GM21576 (cell line): ENCODE measurements around the gene TBC1D4.
A peak's percentile ranks its signal among the peaks of the same experiment; 100 is the strongest.
"Not testable (repeated sequence)": the region's sequence is repeated elsewhere in the genome, so short reads cannot be mapped to it uniquely, and the experiment has no call there.

Source experiments
- ATAC-seq: cut with Tn5 transposase; IDR thresholded peaks from one replicate; pipeline ENCODE4 v1.9.1; 2021; ENCODE audit warnings: mild to moderate bottlenecking, moderate library complexity; ENCODE audit not compliant: unreplicated experiment

TBC1D4 gene

DNA sequence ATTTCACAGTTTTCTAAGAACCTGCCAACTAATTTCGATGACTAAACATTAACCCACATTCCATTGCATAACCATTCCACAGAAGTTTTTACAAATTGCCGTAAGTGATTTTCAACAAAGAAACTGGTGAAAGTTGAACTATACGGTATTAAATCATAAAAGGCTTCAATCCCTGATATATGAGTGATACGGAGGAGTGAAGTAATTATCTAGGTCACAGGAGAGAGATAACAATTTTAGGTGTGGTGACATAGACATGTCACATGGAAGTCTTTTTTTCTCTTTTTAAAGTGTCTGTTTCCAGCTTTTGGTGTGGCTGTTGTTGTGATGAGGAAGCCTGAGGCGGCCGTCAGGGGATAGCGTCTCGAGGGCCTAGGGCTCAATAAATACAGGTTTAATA is 29.4 kb downstream of the TBC1D4 start:
- no peak for ATAC-seq

DNA sequence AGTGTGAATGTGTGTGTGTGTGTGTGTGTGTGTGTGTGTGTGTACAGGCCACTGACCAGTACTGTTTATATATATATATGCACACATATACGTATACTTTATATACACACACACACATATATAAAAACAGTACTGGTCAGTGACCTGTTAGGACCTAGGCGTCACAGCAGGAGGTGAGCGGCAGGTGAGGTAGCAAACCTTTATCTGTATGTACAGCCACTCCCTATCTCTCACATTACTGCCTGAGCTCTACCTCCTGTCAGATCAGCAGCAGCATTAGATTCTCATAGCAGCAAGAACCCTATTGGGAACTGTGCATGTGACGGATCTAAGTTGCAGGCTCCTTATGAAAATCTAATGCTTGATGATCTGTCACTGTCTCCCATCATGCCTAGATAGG is 34.5 kb downstream of the TBC1D4 start:
- no peak for ATAC-seq

DNA sequence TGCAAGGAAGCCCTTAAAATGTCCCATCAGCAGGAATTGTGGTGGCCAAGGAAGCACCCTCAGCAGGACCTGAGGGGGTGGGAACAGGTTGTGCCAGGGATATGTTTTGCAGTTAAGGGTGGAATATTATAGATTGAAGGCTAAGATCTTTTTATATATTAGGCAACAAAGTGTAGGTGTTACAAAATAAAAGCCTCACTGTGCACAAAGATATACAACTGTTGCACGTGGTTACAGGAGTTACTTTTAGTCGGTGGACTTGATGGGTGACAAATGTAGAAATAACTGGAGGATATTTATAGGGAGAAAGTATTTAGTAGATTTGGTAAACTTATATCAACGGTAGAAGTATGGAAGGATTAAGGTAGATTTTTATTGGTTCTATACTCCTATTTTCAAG is 35.1 kb downstream of the TBC1D4 start:
- no peak for ATAC-seq

DNA sequence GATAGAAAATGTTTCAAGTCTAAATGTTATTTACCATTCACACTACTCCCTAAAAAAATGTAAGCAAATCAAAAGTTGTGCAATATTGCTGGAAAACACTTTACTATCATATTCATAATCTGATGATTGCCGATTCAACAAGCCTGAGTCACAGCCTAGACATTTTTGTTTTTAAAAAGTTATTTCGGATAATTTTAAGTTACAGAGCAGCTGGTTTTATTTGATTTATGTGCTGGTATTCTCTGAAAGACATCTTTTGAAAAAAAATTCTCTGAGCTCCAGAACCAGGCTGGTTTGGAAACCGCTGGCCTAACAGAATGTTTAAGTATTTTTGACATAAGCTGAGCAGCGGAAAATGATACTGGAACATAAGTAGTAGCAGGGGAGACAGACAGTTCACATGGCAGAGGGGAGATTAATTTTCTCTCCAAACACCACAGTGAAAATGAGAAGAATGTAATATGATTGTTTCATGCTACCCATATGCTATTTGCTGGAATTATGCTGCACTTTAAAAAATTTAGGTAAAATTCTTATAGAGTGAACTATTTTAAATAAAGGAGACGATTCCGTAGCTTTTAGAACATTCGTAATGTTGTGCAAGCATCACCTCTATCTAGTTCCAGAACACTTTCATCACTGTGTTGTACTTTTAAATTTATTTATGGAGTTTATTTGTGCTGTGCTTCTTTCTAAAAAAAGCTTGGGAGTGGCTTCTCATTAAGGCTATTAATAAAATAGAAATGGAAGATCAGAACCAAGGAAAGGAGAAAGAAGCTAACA is 36.1 kb downstream of the TBC1D4 start:
- ATAC-seq: no peak

DNA sequence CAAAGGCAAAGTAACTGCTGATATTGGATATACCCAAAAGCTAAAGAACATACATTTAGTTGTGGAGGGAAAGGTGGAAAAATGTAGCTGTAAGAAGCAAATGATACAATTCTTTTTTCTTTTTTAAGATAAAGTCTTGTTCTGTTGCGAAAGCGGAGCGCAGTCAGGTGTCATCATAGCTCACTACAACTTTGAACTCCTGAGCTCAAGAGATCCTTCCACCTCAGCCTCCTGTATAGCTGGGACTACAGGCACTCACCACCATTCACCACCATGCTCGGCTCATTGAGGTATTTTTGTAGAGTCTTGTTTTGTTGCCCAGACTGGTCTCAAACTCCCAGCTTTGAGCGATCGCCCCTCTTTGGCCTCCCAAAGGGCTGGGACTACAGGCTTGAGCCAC is 38.0 kb downstream of the TBC1D4 start:
- no peak for ATAC-seq

DNA sequence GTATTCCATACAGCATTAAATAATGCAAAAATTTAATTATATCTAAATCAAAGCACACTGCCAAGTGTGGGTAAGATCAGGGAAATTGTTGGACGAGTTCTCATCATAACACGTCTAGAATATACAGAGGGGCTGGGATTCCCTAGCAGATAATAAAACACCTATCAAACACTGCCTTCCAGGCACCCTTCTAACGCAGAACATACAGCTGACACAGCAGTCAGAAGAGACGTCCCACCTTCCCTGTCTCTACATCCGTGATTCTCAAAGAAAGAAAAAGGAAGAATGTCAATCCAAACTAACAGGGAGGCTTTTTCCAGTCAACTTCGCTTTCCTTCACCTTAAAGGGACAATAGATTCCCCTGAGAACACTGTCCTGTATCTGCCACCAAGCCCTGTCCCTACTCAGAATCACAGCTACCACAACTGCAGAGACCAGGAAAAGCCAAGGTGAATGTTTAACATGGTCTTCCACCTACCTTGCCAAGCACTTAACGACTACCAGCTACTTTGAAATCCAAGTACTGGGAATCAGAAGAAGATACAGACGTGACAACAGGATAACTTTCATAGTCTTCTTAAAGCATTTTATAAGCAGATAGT is 38.5 kb downstream of the TBC1D4 start:
- no peak for ATAC-seq

DNA sequence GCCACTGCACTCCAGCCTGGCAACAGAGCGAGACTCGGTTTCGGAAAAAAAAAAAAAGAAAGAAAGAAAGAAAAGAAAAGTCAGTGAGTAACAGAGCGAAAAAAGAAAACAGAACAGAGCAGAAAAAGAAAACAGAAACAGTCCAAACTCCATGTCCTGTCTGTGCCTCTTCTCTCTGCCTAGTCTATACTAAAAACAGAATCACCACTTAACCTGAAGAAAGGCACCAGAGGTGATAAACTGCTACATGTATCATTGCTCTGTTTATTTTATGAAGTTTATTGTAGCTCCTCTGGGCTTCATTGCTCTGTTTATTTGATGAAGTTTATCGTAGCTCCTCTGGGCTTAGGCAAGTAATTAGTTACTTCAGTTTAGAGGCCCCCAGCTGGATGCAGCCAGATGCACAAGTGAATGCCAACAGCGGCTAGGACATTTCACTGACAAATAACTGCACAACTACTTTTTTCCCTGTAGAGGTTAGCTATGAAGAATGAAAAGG is 39.2 kb downstream of the TBC1D4 start:
- no peak for ATAC-seq

DNA sequence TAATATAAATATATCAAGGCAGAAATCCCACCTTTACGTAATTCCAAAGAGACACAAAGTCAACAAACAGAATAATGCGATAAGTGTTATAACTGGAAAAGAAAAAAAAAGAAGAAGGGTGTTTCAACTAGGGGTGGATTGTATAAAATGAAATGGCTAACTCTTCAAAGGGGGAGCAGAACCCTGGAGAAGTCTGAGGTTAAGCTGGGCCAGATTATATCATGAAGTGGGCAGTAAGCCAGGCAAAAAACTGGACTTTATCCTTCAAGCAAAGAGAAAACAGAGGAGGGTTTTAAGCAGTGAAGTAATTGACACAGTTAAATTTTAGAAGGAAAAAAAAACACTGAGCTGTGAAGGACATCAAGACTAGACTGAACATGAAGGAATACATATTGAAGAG is 41.9 kb downstream of the TBC1D4 start:
- no peak for ATAC-seq

DNA sequence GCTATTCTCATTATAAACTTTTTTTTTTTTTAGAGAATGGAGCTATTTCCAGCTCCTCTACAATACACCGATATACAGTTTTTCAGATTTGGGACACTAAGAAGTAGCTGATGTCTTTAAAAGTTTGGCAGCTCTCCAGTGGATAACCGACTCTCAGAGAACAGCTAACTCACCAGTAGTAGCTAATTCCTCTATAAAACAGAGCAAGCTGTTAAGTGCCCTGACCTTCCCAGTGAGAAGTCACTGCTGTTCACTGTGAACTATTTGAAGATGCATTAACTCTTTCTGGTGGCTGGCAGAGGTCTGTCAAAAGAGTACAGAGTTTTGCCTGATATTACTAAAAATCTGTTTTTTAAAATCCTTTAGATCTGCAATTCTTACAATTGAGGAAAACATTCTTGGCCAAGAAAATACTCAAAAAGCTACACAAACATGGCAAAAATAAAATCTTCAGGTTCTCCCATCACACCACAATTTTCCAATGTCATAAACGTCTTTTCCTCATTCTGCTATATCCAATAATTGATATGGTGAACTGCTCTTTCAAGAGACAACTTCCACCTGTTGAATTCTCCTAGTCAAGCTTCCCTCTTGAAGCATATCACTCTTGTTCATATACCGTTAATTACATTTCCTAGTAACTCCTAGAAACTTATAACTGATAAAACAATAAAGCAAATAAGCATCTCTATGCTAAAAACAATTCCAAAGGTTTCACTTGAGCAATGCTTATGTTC is 44.2 kb downstream of the TBC1D4 start:
- ATAC-seq: no peak

DNA sequence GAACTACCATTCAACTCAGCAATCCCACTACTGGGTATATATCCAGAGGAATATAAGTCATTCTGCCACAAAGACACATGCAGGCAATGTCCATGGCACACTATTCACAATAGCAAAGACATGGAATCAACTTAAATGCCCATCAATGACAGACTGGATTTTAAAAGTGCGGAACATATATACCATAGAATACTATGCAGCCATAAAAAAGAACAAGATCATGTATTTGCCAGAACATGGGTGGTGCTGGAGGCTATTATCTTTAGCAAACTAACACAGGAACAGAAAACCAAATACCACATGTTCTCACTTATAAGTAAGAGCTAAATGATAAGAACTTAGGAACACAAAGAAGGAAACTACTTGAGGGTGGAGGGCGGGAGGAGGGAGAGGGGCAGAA is 47.8 kb downstream of the TBC1D4 start:
- ATAC-seq: not testable (repeated sequence)

DNA sequence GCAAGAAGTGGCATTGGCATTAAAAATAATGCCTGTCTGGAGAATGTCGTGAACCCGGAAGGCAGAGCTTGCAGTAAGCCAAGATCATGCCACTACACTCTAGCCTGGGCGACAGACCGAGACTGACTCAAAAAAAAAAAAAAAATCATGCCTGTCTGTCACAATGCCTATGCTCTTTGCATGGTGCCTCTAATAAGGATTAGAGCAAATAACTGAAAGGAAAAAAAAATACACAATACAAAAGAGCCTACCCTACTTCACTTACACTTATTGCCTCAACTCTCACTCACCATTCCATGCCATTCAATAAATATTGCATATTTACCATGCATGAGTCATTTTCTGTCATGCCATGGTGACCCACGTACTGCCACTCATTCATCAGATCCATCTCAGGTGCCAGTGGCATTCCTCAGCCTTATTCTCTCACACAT is 49.1 kb downstream of the TBC1D4 start:
- ATAC-seq: no peak

DNA sequence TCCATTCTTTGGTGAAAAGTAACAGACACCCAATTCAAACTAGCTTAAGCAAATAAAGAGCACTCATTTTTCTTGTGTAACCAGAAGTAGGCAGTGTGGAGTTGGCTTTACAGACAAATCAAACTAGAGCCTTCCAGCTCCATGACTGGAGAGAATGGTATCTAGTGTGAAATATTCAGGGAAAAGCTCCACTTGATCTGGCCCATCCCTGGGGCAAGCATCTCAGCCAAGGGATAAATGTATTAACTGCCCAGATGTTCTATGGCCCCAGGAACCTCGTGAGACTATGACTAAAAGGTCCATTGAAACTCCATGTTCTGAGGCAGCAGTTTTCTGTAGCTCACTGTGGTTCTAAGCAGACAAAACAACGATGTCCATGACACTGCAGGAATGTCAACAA is 49.9 kb downstream of the TBC1D4 start:
- no peak for ATAC-seq

DNA sequence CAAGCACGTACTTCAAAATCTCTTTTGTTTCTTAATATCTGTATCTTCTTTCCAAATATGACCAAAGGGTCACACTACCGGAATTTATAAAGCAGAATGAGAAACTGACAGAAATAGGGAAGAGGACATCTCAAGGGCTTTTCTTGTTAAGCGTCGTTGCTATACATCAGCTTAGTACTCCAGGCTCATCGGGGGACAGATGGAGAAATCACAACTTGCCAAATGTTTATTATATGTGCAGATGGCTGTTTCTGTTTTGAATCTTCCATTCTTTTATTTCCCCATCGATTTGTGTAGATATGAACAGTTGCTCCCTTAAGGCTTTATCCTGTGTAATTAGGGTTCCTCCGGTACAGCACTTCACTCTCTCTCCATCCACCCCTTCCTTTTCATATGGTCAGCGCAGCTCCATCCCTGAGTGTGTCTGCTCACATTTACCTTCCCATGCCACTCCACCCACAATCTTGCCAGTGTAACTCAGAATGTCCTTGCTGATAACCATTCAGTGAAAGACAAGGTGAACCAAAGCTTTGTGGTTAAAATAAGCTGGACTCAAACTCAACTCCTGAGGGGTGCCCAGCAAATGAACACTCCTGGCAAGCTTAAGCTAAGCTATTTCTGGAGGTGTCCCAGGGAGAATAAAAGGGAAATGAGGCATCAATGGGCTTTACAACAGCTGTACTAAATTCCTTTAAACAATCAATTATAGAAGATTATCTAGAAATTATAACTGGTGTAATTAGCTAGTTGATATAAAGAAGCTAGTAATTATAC is 51.3 kb downstream of the TBC1D4 start:
- ATAC-seq: no peak

DNA sequence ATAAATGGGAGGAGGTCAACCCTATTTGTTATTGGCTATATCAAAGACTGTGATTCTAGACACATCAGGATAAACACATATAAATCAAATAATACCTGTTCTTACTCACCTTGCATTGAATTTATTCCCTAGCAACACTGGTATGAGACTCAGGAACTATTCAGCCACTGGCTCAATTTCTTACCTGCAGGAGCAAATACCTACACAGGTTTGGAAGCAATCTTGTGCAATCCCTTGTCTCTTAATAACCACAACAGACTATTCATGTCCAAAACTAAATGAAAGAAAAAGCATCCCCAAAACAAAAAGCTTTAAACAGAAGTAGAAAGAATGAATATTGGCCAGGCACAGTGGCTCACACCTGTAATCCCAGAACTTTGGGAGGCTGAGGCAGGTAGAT is 55.5 kb downstream of the TBC1D4 start:
- no peak for ATAC-seq

DNA sequence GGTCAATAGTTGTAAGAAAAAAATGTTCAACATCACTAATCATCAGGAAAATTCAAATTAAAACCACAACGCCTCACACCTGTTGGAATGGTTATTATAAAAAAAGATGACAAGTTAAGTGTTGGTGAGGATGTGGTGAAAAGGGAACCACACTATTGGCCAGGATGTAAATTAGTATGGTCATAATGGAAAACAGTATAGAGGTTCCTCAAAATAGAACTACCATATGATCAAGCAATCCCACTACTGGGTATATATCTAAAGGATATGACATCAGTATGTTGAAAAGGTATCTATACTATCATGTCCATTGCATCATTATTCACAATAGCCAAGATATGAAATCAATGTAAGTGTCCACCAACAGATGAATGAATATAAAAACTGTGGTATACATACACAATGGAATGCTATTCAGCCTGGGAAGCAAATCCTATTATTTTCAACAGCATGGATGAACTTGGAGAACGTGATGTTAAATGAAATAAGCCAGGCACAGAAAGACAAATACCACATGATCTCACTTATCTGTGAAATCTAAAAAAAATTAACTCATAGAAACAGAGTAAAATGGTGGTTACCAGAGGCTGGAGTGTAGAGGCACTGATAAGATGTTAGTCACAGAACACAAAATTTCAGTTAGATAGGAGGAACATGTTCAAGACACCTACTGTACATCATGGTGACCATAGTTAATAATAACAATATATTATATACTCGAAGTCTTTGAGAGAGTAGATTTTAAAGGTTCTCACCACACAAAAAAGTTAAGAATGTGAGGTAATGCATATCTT is 56.6 kb downstream of the TBC1D4 start:
- peak; percentile 82 for ATAC-seq

DNA sequence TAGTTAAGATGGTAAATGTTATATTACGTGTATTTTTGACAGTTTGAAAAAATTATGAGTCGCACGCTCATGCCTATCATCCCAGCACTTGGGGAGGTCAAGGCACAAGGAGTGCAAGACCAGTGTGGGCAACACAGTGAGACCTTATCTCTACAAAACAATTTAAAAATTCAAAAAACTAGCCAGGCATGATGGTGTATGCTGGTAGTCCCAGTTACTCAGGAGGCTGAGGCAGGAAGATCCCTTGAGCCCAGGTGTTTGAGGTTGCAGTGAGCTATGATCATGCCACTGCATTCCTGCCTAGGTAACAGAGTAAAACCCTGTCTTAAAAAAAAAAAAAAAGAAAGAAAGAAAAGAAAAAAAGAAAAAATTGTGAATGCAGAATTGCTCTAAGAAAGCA is 58.0 kb downstream of the TBC1D4 start:
- no peak for ATAC-seq

DNA sequence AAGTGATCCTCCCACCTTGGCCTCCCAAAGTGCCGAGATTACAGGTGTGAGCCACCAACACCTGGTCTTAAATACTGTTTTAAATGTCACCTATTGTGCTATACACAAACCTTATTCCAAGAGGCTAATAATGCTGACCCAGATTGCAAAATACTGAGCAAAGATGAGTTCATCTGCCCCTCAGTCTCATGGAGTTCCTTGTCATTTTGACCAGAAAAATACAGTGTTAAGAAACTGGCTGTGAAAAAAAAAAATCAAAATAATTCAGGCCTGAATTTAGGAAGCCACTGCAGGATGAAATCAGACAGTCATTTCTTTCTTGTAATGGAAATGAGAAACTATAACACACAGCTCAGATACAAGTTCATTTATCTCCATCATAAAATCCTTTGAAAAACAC is 59.9 kb downstream of the TBC1D4 start:
- no peak for ATAC-seq

DNA sequence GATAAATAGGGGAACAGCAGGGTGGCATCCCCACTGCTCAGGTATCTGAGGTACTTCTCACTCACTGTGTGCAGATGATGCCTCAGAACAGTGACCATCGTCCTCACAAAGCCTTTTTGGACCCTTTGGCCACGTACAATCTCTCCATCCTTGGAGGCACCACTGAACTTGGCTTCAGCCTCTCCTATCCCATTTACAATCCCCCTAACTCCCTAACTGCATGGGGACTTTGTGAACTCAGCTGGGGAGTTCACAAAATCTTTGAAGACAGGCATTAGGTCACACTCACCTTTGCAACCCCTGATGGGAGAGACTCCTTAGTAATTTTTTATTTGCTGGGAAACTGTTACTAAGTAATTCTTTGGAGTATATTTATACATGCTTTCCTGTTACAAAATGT is 60.8 kb downstream of the TBC1D4 start:
- no peak for ATAC-seq

DNA sequence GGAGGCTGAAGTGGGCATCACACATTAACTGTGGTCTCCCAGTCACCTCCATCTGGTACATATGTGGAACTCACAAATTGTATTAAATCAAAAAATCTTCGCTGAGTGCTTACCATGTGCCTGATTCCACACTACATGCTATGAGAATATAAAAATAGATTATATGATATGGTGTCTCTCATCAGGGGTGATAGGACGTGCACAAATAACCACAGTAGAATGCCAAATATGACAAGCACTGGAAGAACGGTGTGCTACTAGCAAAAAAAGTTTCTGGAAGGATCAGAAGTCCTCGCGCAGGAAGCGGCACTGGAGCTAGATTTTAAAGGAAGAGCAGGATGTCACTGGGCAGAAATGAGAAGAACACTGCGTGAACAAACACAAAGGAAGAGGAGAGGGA is 62.3 kb downstream of the TBC1D4 start:
- ATAC-seq: no peak

DNA sequence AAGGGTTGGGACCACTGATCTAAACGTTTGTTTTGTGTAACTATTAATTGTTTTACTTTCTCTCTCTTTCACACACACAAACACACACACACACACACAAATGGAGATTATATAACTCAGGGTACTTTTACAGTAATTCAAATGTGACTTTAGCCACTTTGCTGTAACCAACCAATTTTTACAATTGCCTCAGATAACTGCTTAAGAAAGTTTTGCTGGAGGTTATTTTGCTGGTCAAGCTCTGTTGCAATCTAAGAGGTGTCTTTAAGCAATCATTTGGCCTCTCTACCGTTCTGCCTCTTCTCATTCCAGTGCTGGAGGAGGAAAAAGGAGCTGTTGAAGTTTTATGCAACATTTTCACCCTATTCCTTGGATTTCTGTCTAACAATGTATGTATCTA is 63.0 kb downstream of the TBC1D4 start:
- ATAC-seq: no peak
